Measurements from ENCODE around the gene MT4.
"Not testable (repeated sequence)": the region's sequence is repeated elsewhere in the genome, so short reads cannot be mapped to it uniquely, and the experiment has no call there.

Gene MT4

DNA sequence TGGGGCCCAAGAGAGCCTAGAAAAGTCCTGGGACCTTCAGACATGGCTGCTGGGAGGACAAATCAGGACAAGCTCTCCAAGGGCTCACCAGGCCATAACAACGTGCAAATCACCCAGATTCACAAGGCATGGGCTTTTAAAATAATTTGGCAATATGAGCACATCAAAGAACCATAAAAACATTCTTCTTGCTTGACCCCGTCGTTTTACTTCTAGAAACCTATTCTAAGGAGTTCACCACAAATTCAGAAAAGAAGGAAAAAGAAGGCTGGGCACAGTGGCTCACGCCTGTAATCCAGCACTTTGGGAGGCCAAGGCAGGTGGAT is 12.4 kb downstream of the MT4 start:
- TF ChIP-seq CTCF (IDR thresholded peaks at IDR 0.05; ENCODE audit: low read depth, low read length) = no peak
- no peak overlapping the region for H3K4me3 ChIP-seq (ENCODE audit: low read depth, low read length)

- TF ChIP-seq CTCF (IDR thresholded peaks at IDR 0.05; ENCODE audit: low read depth, low read length) = no peak
Measured at GRCh38 chr16:56580391-56581048, 15.6 kb downstream of the MT4 start.

GRCh38 chr16:56582911-56583310 is 18.0 kb downstream of the MT4 start:
- H3K4me3 ChIP-seq (ENCODE audit: low read depth, low read length) = not testable (repeated sequence)

More at GRCh38 chr16:56580391-56581048, 15.6 kb downstream of the MT4 start:
- no peak overlapping the region for H3K4me3 ChIP-seq (ENCODE audit: low read depth, low read length)

DNA sequence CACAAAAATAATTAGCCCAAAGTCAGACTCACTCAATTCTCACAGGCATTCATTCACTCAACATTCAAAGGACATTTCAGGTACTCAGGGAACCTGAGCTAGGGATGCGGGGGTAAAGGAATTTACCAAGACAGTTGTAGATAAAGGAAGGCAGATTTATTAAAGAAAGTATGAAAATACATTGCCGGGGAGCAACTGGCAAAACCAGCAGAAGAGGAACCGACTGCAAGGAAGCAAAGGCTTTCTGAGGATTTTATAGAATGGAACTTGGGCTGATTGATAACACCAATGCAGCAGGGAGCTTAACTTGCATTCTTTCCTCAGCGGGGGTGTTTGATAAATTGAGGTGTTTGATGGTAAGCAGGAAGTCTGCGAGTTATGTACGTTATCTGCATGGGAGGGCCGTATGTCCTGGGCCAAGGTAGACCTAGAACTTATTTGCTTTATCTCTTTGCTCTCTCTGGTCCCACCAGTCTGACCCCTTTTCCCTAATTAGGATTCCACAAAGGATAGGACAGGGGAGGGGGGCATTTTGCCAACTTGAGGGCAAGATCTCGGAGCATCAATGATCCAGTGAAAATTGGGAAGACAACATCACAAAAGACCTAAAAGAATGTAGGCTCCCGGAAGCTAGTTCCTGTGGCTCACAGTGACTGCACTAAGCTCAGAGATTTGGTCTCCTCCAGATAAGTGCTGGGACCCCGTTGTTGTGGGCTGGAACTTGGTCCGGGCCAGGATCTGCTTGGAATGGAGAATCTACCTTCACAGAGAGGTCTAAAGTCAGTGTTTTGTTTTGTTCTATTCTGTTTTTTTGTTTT is 18.7 kb downstream of the MT4 start:
- no peak overlapping the region for H3K4me3 ChIP-seq (ENCODE audit: low read depth, low read length)
- TF ChIP-seq CTCF (IDR thresholded peaks at IDR 0.05; ENCODE audit: low read depth, low read length) = no peak

GRCh38 chr16:56584276-56584675 is 19.4 kb downstream of the MT4 start:
- no peak for TF ChIP-seq CTCF (IDR thresholded peaks at IDR 0.05; ENCODE audit: low read depth, low read length)
- H3K4me3 ChIP-seq (ENCODE audit: low read depth, low read length) = no peak overlapping the region

DNA sequence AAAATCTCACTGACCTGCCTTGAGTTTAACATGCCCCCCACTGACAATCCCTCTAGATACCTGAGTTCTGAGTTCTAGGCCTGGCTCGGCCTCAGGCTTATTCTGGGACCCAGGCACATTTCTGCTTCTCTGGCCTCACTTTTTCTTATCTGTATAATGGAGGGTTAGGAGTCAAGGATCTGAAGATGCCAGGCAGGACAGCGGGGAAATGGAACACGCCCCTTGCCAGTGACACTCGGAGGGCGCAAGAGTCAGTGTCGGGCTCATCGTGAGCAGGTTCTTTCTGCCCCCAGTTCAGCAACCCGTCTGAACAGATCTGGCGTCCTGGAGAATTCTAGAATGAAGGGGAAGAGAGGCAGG is 23.9 kb downstream of the MT4 start:
- H3K4me3 ChIP-seq (ENCODE audit: low read depth, low read length) = peak overlapping the region; percentile 33; the same call in 1 of the 2 replicates
- no peak for TF ChIP-seq CTCF (IDR thresholded peaks at IDR 0.05; ENCODE audit: low read depth, low read length)

- TF ChIP-seq CTCF (IDR thresholded peaks at IDR 0.05; ENCODE audit: low read depth, low read length) = no peak
- peak within 1 kb of the TSS; percentile 33 for H3K4me3 ChIP-seq (ENCODE audit: low read depth, low read length)
Measured at GRCh38 chr16:56589141-56590039, 24.5 kb downstream of the MT4 start, which contains the start of gene MT3. Gene MT3, plus strand, starts transcription at chr16:56589528. Its CDS starts 63 bp downstream, at chr16:56589591.

All from WI38 (cell line).